Loucy (cell line): Measurements from ENCODE around the gene MICAL3.

ENCODE experiments used
- H2AFZ ChIP-seq: fragments of 200-600 bp; sonication (generic); 2 replicates; pipeline ENCODE4 v1.6.0; 2016; ENCODE audit warnings: antibody characterized with exemption, mild to moderate bottlenecking, low read length, moderate library complexity
- H3F3A ChIP-seq: fragments of 200-600 bp; 2 replicates; pipeline ENCODE4 v1.6.0; 2016; ENCODE audit warnings: antibody characterized with exemption, low read depth, mild to moderate bottlenecking
- H3K27me3 ChIP-seq: fragments of 200-600 bp; sonication (generic); 2 replicates; pipeline ENCODE4 v1.6.1; 2014; ENCODE audit warnings: low read length, mild to moderate bottlenecking; ENCODE audit not compliant: insufficient read depth, poor library complexity, severe bottlenecking
- H3K36me3 ChIP-seq: fragments of 200-600 bp; sonication (generic); 2 replicates; pipeline ENCODE4 v1.6.1; 2016; ENCODE audit warnings: low read length; ENCODE audit not compliant: insufficient read depth
- H3K4me1 ChIP-seq: fragments of 200-600 bp; sonication (generic); 2 replicates; pipeline ENCODE4 v1.5.1; 2014; ENCODE audit warnings: low read length, mild to moderate bottlenecking; ENCODE audit not compliant: insufficient read depth, poor library complexity, severe bottlenecking
- H3K4me2 ChIP-seq: fragments of 200-600 bp; sonication (generic); 2 replicates; pipeline ENCODE4 v1.6.0; 2014; ENCODE audit warnings: antibody characterized with exemption, low read length, low read depth, mild to moderate bottlenecking; ENCODE audit not compliant: poor library complexity, severe bottlenecking
- H3K4me3 ChIP-seq: fragments of 200-600 bp; sonication (generic); 2 replicates; pipeline ENCODE4 v1.5.1; 2014; ENCODE audit warnings: low read length, mild to moderate bottlenecking, mixed read lengths; ENCODE audit not compliant: poor library complexity, severe bottlenecking
- H3K79me2 ChIP-seq: fragments of 200-600 bp; sonication (generic); 2 replicates; pipeline ENCODE4 v1.6.1; 2014; ENCODE audit warnings: low read length; ENCODE audit not compliant: insufficient read depth
- H3K9ac ChIP-seq: fragments of 200-600 bp; sonication (generic); 2 replicates; pipeline ENCODE4 v1.6.0; 2014; ENCODE audit warnings: mild to moderate bottlenecking, low read depth, low read length, moderate library complexity; ENCODE audit not compliant: poor library complexity, severe bottlenecking
- H3K9me2 ChIP-seq: fragments of 200-600 bp; sonication (generic); replicated peaks from 2 replicates; pipeline ENCODE4 v1.6.1; 2016; ENCODE audit warnings: low read depth, low read length, mixed read lengths
- H3K9me3 ChIP-seq: fragments of 200-600 bp; sonication (generic); 2 replicates; pipeline ENCODE4 v1.6.1; 2014; ENCODE audit warnings: mild to moderate bottlenecking, antibody characterized with exemption, low read length, low read depth; ENCODE audit not compliant: insufficient read depth
- H4K20me1 ChIP-seq: fragments of 200-600 bp; sonication (generic); 2 replicates; pipeline ENCODE4 v1.6.0; 2014; ENCODE audit warnings: antibody characterized with exemption, low read length, mild to moderate bottlenecking; ENCODE audit not compliant: insufficient read depth, poor library complexity, severe bottlenecking
- EZH2phosphoT487 ChIP-seq: fragments of 200-600 bp; IDR thresholded peaks from 2 replicates; pipeline ENCODE4 v1.6.1; 2018; ENCODE audit warnings: antibody characterized with exemption, mild to moderate bottlenecking, moderate library complexity, borderline replicate concordance
- TF ChIP-seq, protein P1 (sequence below): fragments of 200-600 bp; sonication (generic); conservative IDR thresholded peaks from 2 replicates; pipeline ENCODE4 v1.5.1; 2014; ENCODE audit warnings: mild to moderate bottlenecking, antibody characterized with exemption, low read length

The MICAL3 gene

DNA sequence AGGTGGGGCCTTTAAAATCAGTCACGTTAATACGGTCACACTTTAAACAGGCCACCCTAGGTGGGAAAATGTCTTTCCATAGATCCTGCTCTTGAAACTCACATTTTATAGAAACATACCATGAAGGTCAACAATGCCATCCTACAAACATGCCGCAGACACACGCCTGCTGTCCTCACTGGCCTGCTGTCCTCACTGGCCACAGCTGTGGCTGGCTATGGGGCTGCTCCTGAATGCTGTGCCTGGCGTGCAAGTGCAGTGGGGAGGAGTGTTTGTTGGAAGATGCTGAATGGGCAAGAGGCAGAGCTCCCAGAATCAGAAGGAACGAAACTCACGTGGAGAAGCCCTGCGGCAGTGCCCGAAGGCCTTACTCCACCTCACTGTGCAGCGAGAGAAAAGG, 143.9 kb downstream of the MICAL3 start:
- TF ChIP-seq, protein P1, sequence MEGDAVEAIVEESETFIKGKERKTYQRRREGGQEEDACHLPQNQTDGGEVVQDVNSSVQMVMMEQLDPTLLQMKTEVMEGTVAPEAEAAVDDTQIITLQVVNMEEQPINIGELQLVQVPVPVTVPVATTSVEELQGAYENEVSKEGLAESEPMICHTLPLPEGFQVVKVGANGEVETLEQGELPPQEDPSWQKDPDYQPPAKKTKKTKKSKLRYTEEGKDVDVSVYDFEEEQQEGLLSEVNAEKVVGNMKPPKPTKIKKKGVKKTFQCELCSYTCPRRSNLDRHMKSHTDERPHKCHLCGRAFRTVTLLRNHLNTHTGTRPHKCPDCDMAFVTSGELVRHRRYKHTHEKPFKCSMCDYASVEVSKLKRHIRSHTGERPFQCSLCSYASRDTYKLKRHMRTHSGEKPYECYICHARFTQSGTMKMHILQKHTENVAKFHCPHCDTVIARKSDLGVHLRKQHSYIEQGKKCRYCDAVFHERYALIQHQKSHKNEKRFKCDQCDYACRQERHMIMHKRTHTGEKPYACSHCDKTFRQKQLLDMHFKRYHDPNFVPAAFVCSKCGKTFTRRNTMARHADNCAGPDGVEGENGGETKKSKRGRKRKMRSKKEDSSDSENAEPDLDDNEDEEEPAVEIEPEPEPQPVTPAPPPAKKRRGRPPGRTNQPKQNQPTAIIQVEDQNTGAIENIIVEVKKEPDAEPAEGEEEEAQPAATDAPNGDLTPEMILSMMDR: no peak
- no peak for TF ChIP-seq EZH2phosphoT487
- Histone ChIP-seq H3K4me2 (no peak overlapping the region), H3K27me3 (no peaks in the 10 kb centered on the region), H3K9me3 (no peaks in the 10 kb centered on the region), H3K79me2 (no peaks in the 10 kb centered on the region), H3K9ac (no peak overlapping the region), H3K9me2 (no peaks in the 10 kb centered on the region), H3K4me3 (no peak overlapping the region), H4K20me1 (no peaks in the 10 kb centered on the region), H3K36me3 (peaks cover 60% of the 10 kb centered on the region), H3K4me1 (no peaks in the 10 kb centered on the region), H3F3A (no peaks in the 10 kb centered on the region), H2AFZ (no peak overlapping the region)

DNA sequence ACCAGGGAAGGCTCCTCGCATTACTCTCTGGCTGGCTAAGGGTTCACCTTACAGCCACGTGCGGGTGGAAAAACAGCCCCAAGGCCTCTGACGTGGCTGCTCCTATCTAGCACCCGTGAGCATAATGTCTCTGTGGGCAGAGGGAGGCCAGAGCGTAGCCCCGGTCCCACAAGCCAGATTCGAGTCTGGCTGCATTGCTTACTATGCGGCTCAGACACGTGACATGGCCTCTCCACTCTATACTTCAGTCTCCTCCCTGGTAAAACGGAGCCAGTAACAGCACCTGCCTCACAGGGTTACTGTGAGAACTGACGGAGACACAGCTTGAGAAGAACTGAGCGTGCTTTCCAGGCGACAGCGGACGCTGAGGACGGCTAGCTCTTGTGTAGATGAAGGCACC, 144.3 kb downstream of the MICAL3 start:
- Histone ChIP-seq H2AFZ (no peak overlapping the region), H3F3A (no peaks in the 10 kb centered on the region), H3K27me3 (no peaks in the 10 kb centered on the region), H3K9ac (no peak overlapping the region), H3K9me2 (no peaks in the 10 kb centered on the region), H4K20me1 (no peaks in the 10 kb centered on the region), H3K9me3 (no peaks in the 10 kb centered on the region), H3K4me3 (no peak overlapping the region), H3K36me3 (peaks cover 56% of the 10 kb centered on the region; the same call in 1 of the 2 replicates), H3K79me2 (no peaks in the 10 kb centered on the region), H3K4me1 (no peaks in the 10 kb centered on the region), H3K4me2 (no peak overlapping the region)
- no peak for TF ChIP-seq EZH2phosphoT487
- TF ChIP-seq, protein P1: no peak

DNA sequence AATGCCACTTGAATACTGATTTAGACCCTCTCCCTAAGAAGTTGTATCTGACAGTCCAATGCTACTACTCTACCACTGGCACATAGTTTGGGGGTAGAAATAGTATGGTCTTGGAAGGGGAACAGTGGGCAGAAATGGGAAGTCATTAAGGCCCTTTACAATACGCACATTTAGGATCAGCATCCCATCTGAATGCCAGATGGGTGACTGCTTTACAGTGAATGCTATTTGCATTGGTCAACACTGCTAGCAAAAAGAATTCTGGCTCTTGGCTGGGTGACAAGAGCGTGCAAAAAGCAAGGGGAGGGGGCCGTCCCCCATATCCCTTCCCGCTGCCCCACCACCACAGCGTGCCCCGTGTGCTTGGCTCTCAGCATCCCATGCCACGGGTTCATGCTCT, 145.4 kb downstream of the MICAL3 start:
- Histone ChIP-seq H3K36me3 (peaks cover 45% of the 10 kb centered on the region; the same call in 1 of the 2 replicates), H3K27me3 (no peaks in the 10 kb centered on the region), H3K9me3 (no peaks in the 10 kb centered on the region), H3K4me1 (no peaks in the 10 kb centered on the region), H3K9ac (no peak overlapping the region), H3F3A (no peaks in the 10 kb centered on the region), H3K4me3 (no peak overlapping the region), H3K79me2 (no peaks in the 10 kb centered on the region), H3K9me2 (no peaks in the 10 kb centered on the region), H2AFZ (no peak overlapping the region), H4K20me1 (no peaks in the 10 kb centered on the region), H3K4me2 (no peak overlapping the region)
- TF ChIP-seq, protein P1: no peak
- TF ChIP-seq EZH2phosphoT487: no peak
